Ectodermal cell (in vitro differentiated cells): ENCODE data around the gene ARHGAP9.

ENCODE experiments used
- H3K27ac ChIP-seq: 2 replicates; pipeline ENCODE4 v1.7.0; 2013; ENCODE audit warnings: mild to moderate bottlenecking, low read depth, low read length; ENCODE audit not compliant: insufficient read depth, poor library complexity, severe bottlenecking
- H3K27me3 ChIP-seq: 2 replicates; pipeline ENCODE4 v1.7.0; 2013; ENCODE audit warnings: mild to moderate bottlenecking, low read length; ENCODE audit not compliant: insufficient read depth, control insufficient read depth, poor library complexity, severe bottlenecking
- H3K36me3 ChIP-seq: one replicate; pipeline ENCODE4 v1.7.0; 2013; ENCODE audit warnings: low read length; ENCODE audit not compliant: control insufficient read depth, insufficient read depth
- H3K4me1 ChIP-seq: one replicate; pipeline ENCODE4 v1.7.0; 2013; ENCODE audit warnings: low read length; ENCODE audit not compliant: control insufficient read depth, insufficient read depth
- H3K4me3 ChIP-seq: 2 replicates; pipeline ENCODE4 v1.7.0; 2013; ENCODE audit warnings: low read depth, low read length, control low read depth; ENCODE audit not compliant: insufficient read depth
- H3K9me3 ChIP-seq: 2 replicates; pipeline ENCODE4 v1.7.0; 2013; ENCODE audit warnings: mild to moderate bottlenecking, low read length, moderate library complexity; ENCODE audit not compliant: control insufficient read depth
- WGBS, 2 experiments: methylation state at CpG; one replicate each; pipeline ENCODE4 v1.1.7; 2013; ENCODE audit warnings: missing lambda C conversion rate in 2 of 2; 5-methylcytosine and 5-hydroxymethylcytosine counted together

ARHGAP9 gene

GRCh38 chr12:57456737-57457490 lies 22.8 kb downstream of the ARHGAP9 start:
- Histone ChIP-seq H3K4me1 (peaks cover 42% of the 10 kb centered on the region), H3K27ac (no peak overlapping the region), H3K36me3 (no peaks in the 10 kb centered on the region), H3K4me3 (no peak overlapping the region), H3K9me3 (no peaks in the 10 kb centered on the region), H3K27me3 (peaks cover 19% of the 10 kb centered on the region)
- 91 to 92% methylated on average over 6 of the region's 6 CpGs for WGBS, 2 experiments

GRCh38 chr12:57456145-57456700 lies 23.4 kb downstream of the ARHGAP9 start:
- H3K27ac ChIP-seq, result no peak overlapping the region
- H3K27me3 ChIP-seq, result peaks cover 12% of the 10 kb centered on the region
- peaks cover 35% of the 10 kb centered on the region for H3K4me1 ChIP-seq
- WGBS, 2 experiments, result 52 to 53% methylated on average over 15 of the region's 15 CpGs
- H3K4me3 ChIP-seq, result no peak overlapping the region
- H3K9me3 ChIP-seq, result no peaks in the 10 kb centered on the region
- H3K36me3 ChIP-seq, result no peaks in the 10 kb centered on the region

- no peaks in the 10 kb centered on the region for H3K36me3 ChIP-seq
- no peaks in the 10 kb centered on the region for H3K9me3 ChIP-seq
- 69 to 72% methylated on average over 10 of the region's 10 CpGs for WGBS, 2 experiments
- H3K4me1 ChIP-seq, result peaks cover 29% of the 10 kb centered on the region
- H3K4me3 ChIP-seq, result no peak overlapping the region
- H3K27me3 ChIP-seq, result peaks cover 6% of the 10 kb centered on the region
- no peak overlapping the region for H3K27ac ChIP-seq
Measured at GRCh38 chr12:57455374-57456144, 24.1 kb downstream of the ARHGAP9 start.

- Histone ChIP-seq H3K9me3 (no peaks in the 10 kb centered on the region), H3K36me3 (no peaks in the 10 kb centered on the region), H3K27ac (peak within 1 kb of the TSS; percentile 93), H3K4me3 (no peak within 1 kb of the TSS), H3K4me1 (peaks cover 25% of the 10 kb centered on the region), H3K27me3 (no peaks in the 10 kb centered on the region)
- WGBS, 2 experiments, result 53 to 56% methylated on average over 10 of the region's 10 CpGs
Measured at GRCh38 chr12:57454566-57455373, 24.9 kb downstream of the ARHGAP9 start, which contains the start of gene INHBE. INHBE (plus strand) TSS chr12:57455307; CDS start chr12:57455537, 230 bp downstream.

- Histone ChIP-seq H3K9me3 (no peaks in the 10 kb centered on the region), H3K36me3 (no peaks in the 10 kb centered on the region), H3K27me3 (no peaks in the 10 kb centered on the region), H3K4me3 (no peak overlapping the region), H3K27ac (no peak overlapping the region), H3K4me1 (peaks cover 25% of the 10 kb centered on the region)
- 93 to 98% methylated on average over 2 of the region's 2 CpGs for WGBS, 2 experiments
Measured at GRCh38 chr12:57454213-57454565, 25.5 kb downstream of the ARHGAP9 start.

GRCh38 chr12:57452937-57453509 lies 26.6 kb downstream of the ARHGAP9 start:
- Histone ChIP-seq H3K9me3 (no peaks in the 10 kb centered on the region), H3K4me3 (no peak overlapping the region), H3K27me3 (no peaks in the 10 kb centered on the region), H3K4me1 (peaks cover 20% of the 10 kb centered on the region), H3K27ac (no peak overlapping the region), H3K36me3 (no peaks in the 10 kb centered on the region)
- 39 to 44% methylated on average over 6 to 7 of the region's 7 CpGs for WGBS, 2 experiments

GRCh38 chr12:57452181-57452936 lies 27.3 kb downstream of the ARHGAP9 start:
- Histone ChIP-seq H3K4me1 (peaks cover 20% of the 10 kb centered on the region), H3K27me3 (no peaks in the 10 kb centered on the region), H3K36me3 (no peaks in the 10 kb centered on the region), H3K27ac (no peak overlapping the region), H3K4me3 (no peak overlapping the region), H3K9me3 (no peaks in the 10 kb centered on the region)
- 53 to 58% methylated on average over 8 to 9 of the region's 9 CpGs for WGBS, 2 experiments

GRCh38 chr12:57451233-57451778 lies 28.4 kb downstream of the ARHGAP9 start:
- no peaks in the 10 kb centered on the region for H3K36me3 ChIP-seq
- H3K27me3 ChIP-seq, result no peaks in the 10 kb centered on the region
- no peak overlapping the region for H3K27ac ChIP-seq
- 95% methylated on average over 6 of the region's 6 CpGs for WGBS, 2 experiments
- no peak overlapping the region for H3K4me3 ChIP-seq
- peaks cover 20% of the 10 kb centered on the region for H3K4me1 ChIP-seq
- no peaks in the 10 kb centered on the region for H3K9me3 ChIP-seq

- no peaks in the 10 kb centered on the region for H3K9me3 ChIP-seq
- no peak overlapping the region for H3K4me3 ChIP-seq
- peaks cover 13% of the 10 kb centered on the region for H3K4me1 ChIP-seq
- 92 to 95% methylated on average over 3 of the region's 3 CpGs for WGBS, 2 experiments
- no peak overlapping the region for H3K27ac ChIP-seq
- H3K36me3 ChIP-seq, result no peaks in the 10 kb centered on the region
- no peaks in the 10 kb centered on the region for H3K27me3 ChIP-seq
Measured at GRCh38 chr12:57450057-57450456, 29.6 kb downstream of the ARHGAP9 start.
